ENCODE measurements around the gene MAMDC4. TPM values are rescaled to one million over a fixed set of nuclear protein-coding genes. Genes with fewer than 3 reads are reported as not detected.

MAMDC4 gene
- total RNA-seq, 2 donors from 2014 or later, result 19.1 to 20.1 TPM

GRCh38 chr9:136900988-136901515 lies 48.9 kb downstream of the MAMDC4 start:
- ATAC-seq (peak; percentile 1), DNase-seq (peak in 1 of 2 donors; percentile 26)
- intact Hi-C loops (cut with DNase I, micrococcal nuclease), result no loop called here

GRCh38 chr9:136901516-136902258 lies 49.5 kb downstream of the MAMDC4 start:
- DNase-seq, result peak; percentile 81 to 85
- intact Hi-C loops (cut with DNase I, micrococcal nuclease), result no loop called here
- peak; percentile 62 for ATAC-seq

GRCh38 chr9:136902259-136902821 lies 50.2 kb downstream of the MAMDC4 start:
- ATAC-seq (peak; percentile 81), DNase-seq (peak; percentile 88 to 93)
- intact Hi-C loops (cut with DNase I, micrococcal nuclease), result no loop called here

GRCh38 chr9:136903041-136903554 lies 51.0 kb downstream of the MAMDC4 start:
- DNase-seq (peak in 1 of 2 donors; percentile 53), ATAC-seq (peak; percentile 7)

GRCh38 chr9:136906266-136906665 lies 54.1 kb downstream of the MAMDC4 start:
- ATAC-seq (no peak), DNase-seq (no peak)
- intact Hi-C loops (cut with DNase I, micrococcal nuclease), result no loop called here

More at GRCh38 chr9:136903041-136903554, 51.0 kb downstream of the MAMDC4 start:
- intact Hi-C loops (cut with DNase I, micrococcal nuclease), result no loop called here

GRCh38 chr9:136907011-136907914 lies 55.1 kb downstream of the MAMDC4 start:
- intact Hi-C loops (cut with DNase I, micrococcal nuclease), result no loop called here
- DNase-seq (no peak), ATAC-seq (no peak)

Small RNA genes within 50 kb of the gene (microRNA-seq; reads per million reads assigned to microRNA genes)
- gene MIR4292 (0 reads per million in 2 donors), gene MIR4479 (1.1 to 5.4 reads per million in 2 donors)

Other genes with a start within 250 kb of the MAMDC4 start
- gene EGFL7, start 189.4 kb upstream of the MAMDC4 start, total RNA-seq, result 10 to 100 TPM; 14.3 to 17.2 TPM
- 100 to 1,000 TPM; 152 to 211 TPM for gene AGPAT2, start 164.9 kb upstream of the MAMDC4 start, total RNA-seq
- 1 to 10 TPM; 1.3 to 2.1 TPM for gene DIPK1B, start 139.8 kb upstream of the MAMDC4 start, total RNA-seq
- 1 to 10 TPM; 1.2 to 2.4 TPM for gene LCN10, start 109.4 kb upstream of the MAMDC4 start, total RNA-seq
- gene LCN6, start 103.8 kb upstream of the MAMDC4 start, total RNA-seq, result 1 to 10 TPM; 1.0 to 3.6 TPM
- gene LCN8, start 94.1 kb upstream of the MAMDC4 start, total RNA-seq, result under 1 TPM in 1 of 2 donors, not detected in 1; 0.36 TPM
- gene LCN15, start 87.8 kb upstream of the MAMDC4 start, total RNA-seq, result 10 to 100 TPM in 1 of 2 donors, 1 to 10 TPM in 1; 8.0 to 15.9 TPM
- 100 to 1,000 TPM; 239 to 377 TPM for gene TMEM141, start 61.0 kb upstream of the MAMDC4 start, total RNA-seq
- gene CCDC183, start 56.0 kb upstream of the MAMDC4 start, total RNA-seq, result 10 to 100 TPM; 20.6 to 35.1 TPM
- gene RABL6, start 44.4 kb upstream of the MAMDC4 start, total RNA-seq, result 100 to 1,000 TPM; 120 to 132 TPM
- gene AJM1, start 9.9 kb upstream of the MAMDC4 start, total RNA-seq, result 10 to 100 TPM; 10.4 to 11.1 TPM
- 100 to 1,000 TPM; 109 to 154 TPM for gene PHPT1, start 2.9 kb upstream of the MAMDC4 start, total RNA-seq
- gene EDF1, start 14.0 kb downstream of the MAMDC4 start, total RNA-seq, result 100 to 1,000 TPM; 434 to 466 TPM
- 10 to 100 TPM; 23.7 to 25.3 TPM for gene TRAF2, start 34.2 kb downstream of the MAMDC4 start, total RNA-seq
- gene FBXW5, start 92.4 kb downstream of the MAMDC4 start, total RNA-seq, result 100 to 1,000 TPM; 167 to 195 TPM
- 1 to 10 TPM; 3.9 to 8.3 TPM for gene C8G, start 92.9 kb downstream of the MAMDC4 start, total RNA-seq
- gene LCN12, start 99.9 kb downstream of the MAMDC4 start, total RNA-seq, result 10 to 100 TPM in 1 of 2 donors, 1 to 10 TPM in 1; 8.5 to 10.2 TPM
- gene PTGDS, start 125.2 kb downstream of the MAMDC4 start, total RNA-seq, result 10 to 100 TPM in 1 of 2 donors, 1 to 10 TPM in 1; 8.7 to 36.9 TPM
- under 1 TPM in 1 of 2 donors, not detected in 1; 0.06 TPM for gene LCNL1, start 130.6 kb downstream of the MAMDC4 start, total RNA-seq
- 10 to 100 TPM; 33.3 to 41.2 TPM for gene PAXX, start 140.1 kb downstream of the MAMDC4 start, total RNA-seq
- 1 to 10 TPM; 3.2 to 3.8 TPM for gene CLIC3, start 144.2 kb downstream of the MAMDC4 start, total RNA-seq
- gene ABCA2, start 175.9 kb downstream of the MAMDC4 start, total RNA-seq, result 10 to 100 TPM; 55.5 to 56.0 TPM
- not detected for gene FUT7, start 179.7 kb downstream of the MAMDC4 start, total RNA-seq
- gene NPDC1, start 193.8 kb downstream of the MAMDC4 start, total RNA-seq, result 100 to 1,000 TPM; 170 to 204 TPM
- 10 to 100 TPM; 25.0 to 26.3 TPM for gene ENTPD2, start 201.7 kb downstream of the MAMDC4 start, total RNA-seq
- gene SAPCD2, start 218.2 kb downstream of the MAMDC4 start, total RNA-seq, result 10 to 100 TPM; 10.3 to 16.8 TPM
- 10 to 100 TPM; 13.0 to 18.2 TPM for gene UAP1L1, start 225.2 kb downstream of the MAMDC4 start, total RNA-seq
- 10 to 100 TPM; 50.0 to 53.5 TPM for gene MAN1B1, start 234.6 kb downstream of the MAMDC4 start, total RNA-seq